ENCODE results near the gene IPO9.
"Not testable (repeated sequence)": the region's sequence is repeated elsewhere in the genome, so short reads cannot be mapped to it uniquely, and the experiment has no call there.

The IPO9 gene

DNA sequence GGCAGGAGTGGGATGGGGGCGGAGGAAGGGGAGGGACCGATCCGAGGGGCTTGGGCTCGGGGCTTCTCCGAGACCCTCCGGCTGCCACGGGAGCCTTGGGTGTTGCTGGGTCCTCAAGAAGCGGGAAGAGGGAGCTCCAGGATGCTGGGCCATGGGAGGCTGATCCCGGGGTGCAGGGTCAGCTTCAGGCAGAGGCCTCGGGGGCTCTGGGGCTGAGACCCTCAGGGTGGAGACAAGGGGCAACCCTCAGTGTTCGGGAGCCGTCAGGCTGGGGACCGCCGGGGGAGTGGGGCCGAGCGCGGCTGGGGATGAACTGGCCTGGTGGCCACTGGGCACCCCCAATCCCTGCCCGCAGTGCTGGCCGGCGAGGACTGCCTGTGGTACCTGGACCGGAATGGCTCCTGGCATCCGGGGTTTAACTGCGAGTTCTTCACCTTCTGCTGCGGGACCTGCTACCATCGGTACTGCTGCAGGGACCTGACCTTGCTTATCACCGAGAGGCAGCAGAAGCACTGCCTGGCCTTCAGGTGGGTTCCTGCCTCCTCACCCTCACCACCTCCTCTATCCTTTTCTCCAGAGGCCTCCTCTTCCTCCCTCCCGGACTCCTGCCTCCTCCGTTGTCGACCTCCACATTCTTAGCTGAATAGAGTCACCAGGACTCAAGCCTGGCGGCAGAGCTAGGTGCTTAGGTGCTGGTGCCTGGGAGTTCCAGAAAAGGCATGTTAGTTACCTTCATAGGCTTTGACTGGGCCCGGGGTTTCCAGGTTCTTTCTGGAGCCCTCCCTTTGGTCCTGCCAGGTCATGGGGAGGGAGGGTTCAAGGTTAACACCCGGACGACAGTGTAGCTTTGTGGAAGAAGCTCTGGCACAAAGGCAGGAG, 60.4 kb downstream of the IPO9 start:
- no peak for DNase-seq

DNA sequence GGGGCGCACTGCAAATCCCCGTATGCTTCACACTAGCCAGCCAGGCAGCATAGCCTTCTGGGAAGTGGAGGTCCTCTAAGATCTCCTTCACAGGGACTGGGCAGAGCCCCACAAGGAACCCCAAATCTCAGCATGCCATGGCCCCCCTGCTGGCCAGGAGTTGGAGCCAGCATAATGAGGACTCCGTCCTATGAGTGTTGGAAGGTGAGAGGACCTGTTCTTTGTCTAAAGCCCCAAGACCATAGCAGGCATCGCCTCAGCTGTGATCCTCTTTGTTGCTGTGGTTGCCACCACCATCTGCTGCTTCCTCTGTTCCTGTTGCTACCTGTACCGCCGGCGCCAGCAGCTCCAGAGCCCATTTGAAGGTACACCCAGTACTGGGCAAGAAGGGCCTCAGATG, 61.3 kb downstream of the IPO9 start:
- DNase-seq, result peak; percentile 39

GRCh38 chr1:201890806-201891450, 62.0 kb downstream of the IPO9 start:
- no peak for DNase-seq

- no peak for DNase-seq
Observed at GRCh38 chr1:201891451-201892045, 62.6 kb downstream of the IPO9 start.

GRCh38 chr1:201892211-201892610, 63.3 kb downstream of the IPO9 start:
- no peak for DNase-seq

DNA sequence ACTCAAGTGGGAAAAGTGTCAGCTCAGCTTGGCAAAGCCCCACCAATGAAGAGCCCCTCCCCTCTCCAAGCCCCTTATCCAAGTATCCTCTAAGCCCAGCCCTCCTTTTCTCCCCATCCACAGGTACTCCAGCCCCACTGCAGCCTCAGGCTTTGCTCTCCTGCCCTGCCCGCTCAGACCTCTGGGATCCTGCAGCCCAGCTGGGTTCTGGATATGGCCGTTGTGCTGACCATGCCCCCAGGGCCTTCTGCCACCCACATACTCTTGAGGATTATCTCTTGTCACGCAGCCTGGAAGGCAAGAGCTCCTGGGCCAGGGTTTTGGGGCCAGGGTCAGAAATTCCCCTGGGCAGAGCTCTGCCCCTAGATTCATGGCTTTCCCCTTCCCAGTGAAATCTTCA, 64.5 kb downstream of the IPO9 start:
- no peak for DNase-seq

GRCh38 chr1:201894343-201895119, 65.6 kb downstream of the IPO9 start:
- DNase-seq, result no peak

GRCh38 chr1:201895120-201895665, 66.2 kb downstream of the IPO9 start:
- DNase-seq, result peak; percentile 48

GRCh38 chr1:201895913-201896807, 67.2 kb downstream of the IPO9 start:
- DNase-seq, result peak; percentile 96

- DNase-seq, result peak; percentile 54
Observed at GRCh38 chr1:201896951-201897391, 68.0 kb downstream of the IPO9 start.

- DNase-seq, result no peak
Observed at GRCh38 chr1:201898240-201898894, 69.4 kb downstream of the IPO9 start.

- no peak for DNase-seq
Observed at GRCh38 chr1:201898992-201899391, 70.0 kb downstream of the IPO9 start.

GRCh38 chr1:201899683-201900429, 70.9 kb downstream of the IPO9 start:
- no peak for DNase-seq

DNA sequence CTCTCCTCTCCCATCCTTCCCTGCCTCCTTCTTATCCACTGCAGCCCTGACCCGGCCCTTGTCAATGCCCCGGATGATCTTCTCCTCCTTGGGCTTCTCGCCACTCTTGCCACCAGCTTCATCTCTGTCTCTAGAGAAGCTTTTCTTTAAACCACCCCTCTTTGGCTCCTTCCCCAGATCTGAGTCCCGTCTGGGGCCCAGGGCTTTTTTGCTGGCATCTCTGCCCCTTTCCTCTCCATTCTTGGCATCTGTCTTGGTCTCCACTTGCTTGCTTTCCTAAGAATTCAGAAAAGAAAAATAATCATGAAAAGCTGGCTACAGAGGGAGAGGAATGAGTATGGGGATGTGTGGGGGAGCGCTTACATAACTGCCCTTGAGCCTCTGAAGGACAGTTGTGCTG, 71.5 kb downstream of the IPO9 start:
- DNase-seq, result no peak

DNA sequence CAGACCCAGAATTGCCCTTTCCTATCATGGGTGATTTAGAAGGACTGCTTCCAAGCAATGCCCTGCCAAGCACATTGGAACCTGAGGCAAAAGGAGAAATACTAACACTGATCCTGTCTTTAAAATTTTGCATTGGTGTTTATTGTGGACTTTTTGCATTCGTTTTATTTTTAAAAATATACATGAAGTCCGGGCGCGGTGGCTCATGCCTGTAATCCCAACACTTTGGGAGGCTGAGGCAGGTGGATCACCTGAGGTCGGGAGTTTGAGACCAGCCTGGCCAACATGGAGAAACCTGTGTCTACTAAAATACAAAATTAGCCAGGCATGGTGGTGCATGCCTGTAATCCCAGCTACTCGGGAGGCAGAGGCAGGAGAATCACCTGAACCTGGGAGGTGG, 72.1 kb downstream of the IPO9 start:
- DNase-seq, result not testable (repeated sequence)

- DNase-seq, result no peak
Observed at GRCh38 chr1:201902198-201902597, 73.2 kb downstream of the IPO9 start.

DNA sequence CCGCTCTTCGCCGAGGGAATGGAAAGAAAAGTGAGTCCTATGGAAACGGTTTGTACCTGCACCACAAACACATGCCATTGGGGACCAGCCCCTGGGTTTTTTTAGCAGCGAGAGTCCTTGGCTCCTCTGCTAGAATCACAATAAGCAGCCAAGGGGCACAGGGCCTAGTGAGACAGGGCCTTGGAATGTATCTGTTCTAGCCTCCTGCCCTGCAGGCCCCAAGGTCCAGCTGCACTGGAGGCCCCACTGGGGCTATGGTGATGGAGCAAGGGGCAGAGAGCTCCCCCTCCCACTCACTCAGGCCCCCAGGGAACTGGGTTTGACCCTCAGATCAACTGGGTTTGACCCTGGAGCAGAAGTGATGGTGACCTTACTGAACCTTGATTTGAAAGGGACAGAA, 74.2 kb downstream of the IPO9 start:
- no peak for DNase-seq

GRCh38 chr1:201904579-201904978, 75.6 kb downstream of the IPO9 start:
- no peak for DNase-seq

GRCh38 chr1:201905234-201905890, 76.4 kb downstream of the IPO9 start:
- DNase-seq, result no peak

DNA sequence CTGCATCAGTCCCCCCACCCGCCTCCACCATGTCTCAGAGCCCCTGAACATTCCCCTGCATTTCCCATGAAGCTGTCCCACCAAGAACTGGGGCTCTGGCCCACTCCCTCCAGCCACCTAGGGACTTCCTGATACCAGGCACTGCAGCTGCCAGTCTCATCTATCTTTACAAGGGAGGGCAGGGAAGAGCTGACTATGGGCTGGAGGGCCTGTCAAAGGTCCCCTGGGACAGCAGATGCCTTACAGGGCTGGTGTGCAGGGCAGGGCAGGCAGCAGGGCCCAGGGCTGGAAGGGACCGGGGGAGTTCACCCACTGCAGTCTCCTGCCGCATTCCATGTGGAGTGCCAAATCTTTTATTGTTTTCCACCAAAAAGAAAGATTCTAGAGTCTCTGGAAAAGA, 77.4 kb downstream of the IPO9 start:
- DNase-seq, result peak; percentile 69

Measured in NCI-H82 (cell line).